HepG2 (cell line): Measurements from ENCODE around the gene HTR3B.

Experiments
- EZH2 ChIP-seq: conservative IDR thresholded peaks from 2 replicates; pipeline ENCODE4 v1.6.1; 2012; ENCODE audit warnings: mild to moderate bottlenecking, low read depth, low read length, moderate library complexity
- GABPB1 ChIP-seq: IDR thresholded peaks from 2 replicates; pipeline ENCODE4 v1.6.1; 2016; ENCODE audit warnings: mild to moderate bottlenecking, missing genetic modification reagents, moderate library complexity, missing compliant biosample characterization
- GATAD2A ChIP-seq: IDR thresholded peaks from 2 replicates; pipeline ENCODE4 v1.6.1; 2016
- HES4 ChIP-seq: sonication (generic); formaldehyde crosslinking; IDR thresholded peaks from 2 replicates; pipeline ENCODE4 v1.9.0; 2021; ENCODE audit warnings: mild to moderate bottlenecking, missing genetic modification reagents, borderline replicate concordance
- JUNB ChIP-seq: sonication (generic); formaldehyde crosslinking; IDR thresholded peaks from 2 replicates; pipeline ENCODE4 v1.8.0; 2022; ENCODE audit warnings: missing genetic modification reagents, mild to moderate bottlenecking, borderline replicate concordance
- NCOA2 ChIP-seq: sonication (generic); formaldehyde crosslinking; IDR thresholded peaks from 2 replicates; pipeline ENCODE4 v1.8.0; 2022; ENCODE audit warnings: inconsistent platforms
- NFE2L1 ChIP-seq: sonication (generic); formaldehyde crosslinking; IDR thresholded peaks from 2 replicates; pipeline ENCODE4 v1.4.0; 2020; ENCODE audit warnings: missing genetic modification reagents, mild to moderate bottlenecking, borderline replicate concordance
- POLR2A ChIP-seq, 2 experiments: IDR thresholded peaks; 2 replicates each; pipeline ENCODE4 v1.6.1; 2011; ENCODE audit warnings: low read depth in 2 of 2, low read length in 2 of 2, mild to moderate bottlenecking in 1 of 2, moderate library complexity in 1 of 2; ENCODE audit not compliant: insufficient read depth in 1 of 2
- SMARCC2 ChIP-seq: fragments of 450-650 bp; IDR thresholded peaks from 2 replicates; pipeline ENCODE4 v1.6.1; 2017; ENCODE audit warnings: antibody characterized with exemption, mild to moderate bottlenecking
- ZNF253 ChIP-seq: sonication (generic); formaldehyde crosslinking; IDR thresholded peaks from 2 replicates; pipeline ENCODE4 v1.8.0; 2022; ENCODE audit warnings: mild to moderate bottlenecking, missing genetic modification reagents, borderline replicate concordance
- ZNF569 ChIP-seq: sonication (generic); formaldehyde crosslinking; IDR thresholded peaks from 2 replicates; pipeline ENCODE4 v1.5.0; 2020; ENCODE audit warnings: mild to moderate bottlenecking, missing genetic modification reagents, moderate library complexity, borderline replicate concordance
- TF ChIP-seq, protein P1 (sequence below): sonication (generic); formaldehyde crosslinking; IDR thresholded peaks from 2 replicates; pipeline ENCODE4 v1.5.0; 2020; ENCODE audit warnings: mild to moderate bottlenecking, missing genetic modification reagents, moderate library complexity

DNA sequence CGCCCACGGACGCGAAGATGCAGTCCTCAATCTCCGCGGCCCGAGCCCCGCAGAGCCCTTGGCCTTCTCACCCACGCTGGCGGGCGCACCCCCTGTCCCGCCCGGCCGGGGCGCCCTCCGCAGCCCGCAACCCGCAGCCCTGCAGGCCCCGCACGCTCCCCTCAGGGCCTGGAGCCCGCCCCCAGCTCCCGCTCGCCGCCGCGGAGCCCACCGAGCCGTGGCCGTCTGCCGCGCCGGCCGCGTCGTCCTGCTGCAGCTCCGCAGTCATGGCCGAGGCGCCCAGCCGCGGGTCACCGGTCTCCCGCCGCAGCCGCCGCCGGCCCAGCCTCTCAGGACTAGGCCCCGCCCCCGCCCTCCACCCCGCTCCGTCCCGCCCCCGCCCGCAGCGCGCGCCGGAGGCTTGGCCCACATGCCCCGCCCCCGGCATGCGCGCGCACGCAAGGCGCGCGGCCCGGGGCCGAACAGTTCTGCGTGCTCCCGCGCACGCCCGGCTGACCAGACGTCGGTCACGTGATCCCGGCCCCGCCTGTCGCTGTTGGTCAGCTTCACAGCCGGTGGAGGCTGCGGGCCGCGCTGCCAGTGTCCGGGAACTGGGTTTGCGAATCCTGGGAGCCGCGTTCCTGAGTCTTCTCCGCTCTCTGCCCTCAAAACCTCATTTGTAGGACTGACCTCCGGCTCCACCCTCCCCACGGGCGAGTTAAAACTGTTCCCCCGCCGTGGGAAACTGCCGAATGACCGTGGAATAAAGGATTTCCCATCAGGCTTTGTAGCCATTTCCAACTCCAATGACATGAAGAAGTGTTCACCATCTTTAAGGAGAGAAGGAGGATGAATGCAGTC, 29.1 kb upstream of the HTR3B start, which contains the start of gene USP28:
- TF ChIP-seq, protein P1, sequence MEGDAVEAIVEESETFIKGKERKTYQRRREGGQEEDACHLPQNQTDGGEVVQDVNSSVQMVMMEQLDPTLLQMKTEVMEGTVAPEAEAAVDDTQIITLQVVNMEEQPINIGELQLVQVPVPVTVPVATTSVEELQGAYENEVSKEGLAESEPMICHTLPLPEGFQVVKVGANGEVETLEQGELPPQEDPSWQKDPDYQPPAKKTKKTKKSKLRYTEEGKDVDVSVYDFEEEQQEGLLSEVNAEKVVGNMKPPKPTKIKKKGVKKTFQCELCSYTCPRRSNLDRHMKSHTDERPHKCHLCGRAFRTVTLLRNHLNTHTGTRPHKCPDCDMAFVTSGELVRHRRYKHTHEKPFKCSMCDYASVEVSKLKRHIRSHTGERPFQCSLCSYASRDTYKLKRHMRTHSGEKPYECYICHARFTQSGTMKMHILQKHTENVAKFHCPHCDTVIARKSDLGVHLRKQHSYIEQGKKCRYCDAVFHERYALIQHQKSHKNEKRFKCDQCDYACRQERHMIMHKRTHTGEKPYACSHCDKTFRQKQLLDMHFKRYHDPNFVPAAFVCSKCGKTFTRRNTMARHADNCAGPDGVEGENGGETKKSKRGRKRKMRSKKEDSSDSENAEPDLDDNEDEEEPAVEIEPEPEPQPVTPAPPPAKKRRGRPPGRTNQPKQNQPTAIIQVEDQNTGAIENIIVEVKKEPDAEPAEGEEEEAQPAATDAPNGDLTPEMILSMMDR (CRISPR knock-in tag) = no peak; the same call in 1 of the 2 replicates
- 0 out of 2 replicates have a peak, but pooled peaks have one; percentile 19 for TF ChIP-seq NCOA2 (CRISPR knock-in tag)
- peak; percentile 94 to 96 for TF ChIP-seq POLR2A (IDR thresholded peaks at IDR 0.05; ENCODE audit: insufficient read depth in 1 of 2, low read depth in 2 of 2, low read length in 2 of 2)
- no peak for TF ChIP-seq HES4 (CRISPR knock-in tag)
- no peak for TF ChIP-seq NFE2L1
- no peak for TF ChIP-seq ZNF253
- TF ChIP-seq JUNB (CRISPR knock-in tag) = no peak
- no peak for TF ChIP-seq SMARCC2
- TF ChIP-seq GABPB1 (CRISPR knock-in tag) = peak; percentile 70
- peak; percentile 23; the same call in 1 of the 2 replicates for TF ChIP-seq GATAD2A (CRISPR knock-in tag)
- TF ChIP-seq EZH2 = no peak
- TF ChIP-seq ZNF569 = no peak
